ENCODE measurements around the gene DHX58.

DHX58 gene

DNA sequence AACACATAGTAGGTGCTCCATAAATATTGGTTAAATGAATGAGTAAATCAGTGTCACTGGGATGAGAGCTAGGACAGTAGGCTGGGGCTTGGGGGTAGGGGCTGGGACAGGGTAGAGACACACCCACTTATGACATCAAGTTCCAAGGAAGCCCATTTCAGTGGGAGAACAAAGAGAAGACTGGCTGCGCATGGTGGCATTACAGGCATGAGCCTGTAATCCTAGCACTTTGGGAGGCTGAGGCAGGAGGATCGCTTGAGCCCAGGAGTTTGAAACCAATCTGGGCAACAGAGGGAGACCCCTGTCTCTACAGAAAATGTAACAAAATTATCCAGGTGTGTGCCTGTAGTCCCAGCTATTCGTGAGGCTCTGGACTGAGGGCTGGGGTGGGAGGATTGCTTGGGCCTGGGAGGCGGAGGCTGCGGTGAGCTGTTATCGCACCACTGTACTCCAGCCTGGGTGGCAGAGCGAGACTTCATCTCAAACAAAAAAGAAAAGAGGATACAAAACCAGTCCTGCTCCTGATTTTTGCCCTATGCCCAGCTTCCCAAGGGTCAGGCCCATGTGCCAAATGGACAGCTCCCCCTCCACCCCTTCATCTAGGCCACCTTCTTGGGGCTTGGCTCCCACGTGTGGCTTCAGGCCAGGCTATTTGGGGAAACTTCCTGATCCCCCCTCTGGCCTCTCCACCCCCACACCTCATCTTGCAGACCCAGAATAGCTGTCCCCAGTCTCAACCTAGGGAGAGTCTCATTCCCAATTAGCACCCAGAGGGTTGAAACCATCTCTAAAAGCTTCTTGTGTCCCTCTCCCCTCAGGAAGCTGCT lies 21.3 kb downstream of the DHX58 start:
- no peak for FAIRE-seq

GRCh38 chr17:42088736-42089135 lies 23.8 kb downstream of the DHX58 start:
- DNase-seq (ENCODE audit: extremely low spot score, insufficient read length, low read depth) (no peak), FAIRE-seq (no peak)

More for the DNA sequence above, 21.3 kb downstream of the DHX58 start:
- no peak for DNase-seq (ENCODE audit: extremely low spot score, insufficient read length, low read depth)

GRCh38 chr17:42087736-42088705 lies 24.5 kb downstream of the DHX58 start:
- FAIRE-seq: no peak
- DNase-seq (ENCODE audit: extremely low spot score, insufficient read length, low read depth): no peak

GRCh38 chr17:42087042-42087701 lies 25.3 kb downstream of the DHX58 start:
- DNase-seq (ENCODE audit: extremely low spot score, insufficient read length, low read depth): no peak
- no peak for FAIRE-seq

DNA sequence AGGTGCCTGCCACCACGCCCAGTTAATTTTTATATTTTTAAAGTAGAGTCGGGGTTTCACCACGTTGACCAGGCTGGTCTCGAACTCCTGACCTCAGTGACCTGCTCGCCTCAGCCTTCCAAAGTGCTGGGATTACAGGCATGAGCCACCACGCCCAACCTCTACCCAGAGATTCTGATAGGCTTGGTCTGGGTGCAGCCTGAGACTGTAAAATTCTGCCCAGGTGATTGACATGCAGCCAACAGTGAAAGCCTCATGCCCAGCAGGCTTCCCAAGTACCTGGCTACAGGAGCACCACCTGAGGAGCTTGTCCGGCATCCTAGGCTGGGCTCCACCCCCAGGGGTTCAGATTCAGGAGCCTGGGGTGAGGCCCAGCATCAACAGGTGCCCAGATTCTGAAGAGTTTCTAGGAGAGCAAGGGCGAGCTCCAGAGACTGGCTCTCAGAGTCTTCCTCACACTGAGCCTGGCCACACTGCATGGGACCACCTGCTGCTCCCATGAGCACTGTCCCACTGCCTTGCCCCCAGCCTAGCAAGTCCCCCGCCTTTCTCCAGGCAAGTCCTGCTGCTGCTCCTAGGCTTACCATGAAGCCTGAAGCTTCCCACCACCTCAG lies 30.9 kb downstream of the DHX58 start:
- no peak for DNase-seq (ENCODE audit: extremely low spot score, insufficient read length, low read depth)
- FAIRE-seq: no peak

GRCh38 chr17:42079541-42079940 lies 33.0 kb downstream of the DHX58 start:
- no peak for DNase-seq (ENCODE audit: extremely low spot score, insufficient read length, low read depth)
- FAIRE-seq: no peak

DNA sequence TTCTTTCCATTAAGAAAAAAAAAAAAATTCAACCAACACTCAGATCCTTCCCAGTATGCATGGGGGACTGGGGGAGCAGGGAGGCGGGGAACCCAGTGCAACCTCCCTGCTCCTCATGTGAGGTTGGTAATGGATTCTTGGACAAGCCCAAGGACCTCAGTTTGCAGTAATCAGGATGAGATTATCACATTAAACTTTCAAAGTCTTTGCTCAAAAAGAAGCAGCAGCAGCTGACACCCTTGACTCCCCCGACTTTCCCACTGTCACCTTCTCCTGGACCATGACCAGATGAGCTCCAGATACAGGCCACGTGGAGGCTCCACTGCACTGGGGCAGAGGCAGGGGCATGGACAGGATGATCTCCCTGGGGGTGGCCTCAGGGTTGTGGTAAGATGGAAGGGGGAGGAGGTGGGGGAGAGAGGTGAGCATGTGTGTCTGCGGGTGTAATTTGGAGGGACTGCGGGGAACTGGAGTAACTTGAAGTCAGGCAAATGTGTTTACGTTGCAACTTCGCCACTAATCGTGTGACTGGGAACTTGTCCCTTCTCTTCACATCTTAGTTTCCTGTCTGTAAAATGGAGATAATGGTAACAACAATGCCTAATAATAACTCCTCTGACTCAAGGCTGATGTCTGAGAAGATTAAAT lies 34.0 kb downstream of the DHX58 start:
- DNase-seq (ENCODE audit: extremely low spot score, insufficient read length, low read depth) (no peak), FAIRE-seq (no peak)

DNA sequence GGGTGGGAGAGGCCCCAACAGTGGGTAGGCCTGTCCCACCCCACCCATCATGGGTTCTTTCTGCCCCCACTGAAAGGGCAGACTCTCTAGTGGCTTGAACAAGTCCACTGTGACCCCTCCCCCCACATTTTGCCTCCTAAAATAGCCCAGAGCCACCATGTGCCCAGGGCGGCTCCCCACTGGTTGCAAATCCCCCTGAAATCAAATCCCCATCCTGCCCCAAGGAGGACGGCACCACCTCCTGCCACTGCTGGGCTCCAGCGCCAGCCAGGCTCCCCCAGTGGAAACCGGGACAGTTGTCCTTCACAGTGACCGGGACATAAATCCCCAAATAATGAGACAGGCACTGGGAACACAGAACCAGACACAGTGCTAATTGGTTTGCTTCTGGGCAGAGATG lies 34.8 kb downstream of the DHX58 start:
- no peak for DNase-seq (ENCODE audit: extremely low spot score, insufficient read length, low read depth)
- no peak for FAIRE-seq

GRCh38 chr17:42076797-42077559 lies 35.5 kb downstream of the DHX58 start:
- no peak for FAIRE-seq
- no peak for DNase-seq (ENCODE audit: extremely low spot score, insufficient read length, low read depth)

GRCh38 chr17:42075789-42076188 lies 36.7 kb downstream of the DHX58 start:
- FAIRE-seq (no peak), DNase-seq (ENCODE audit: extremely low spot score, insufficient read length, low read depth) (no peak)

GRCh38 chr17:42072323-42073187 lies 40.0 kb downstream of the DHX58 start:
- DNase-seq (ENCODE audit: extremely low spot score, insufficient read length, low read depth): no peak
- no peak for FAIRE-seq

DNA sequence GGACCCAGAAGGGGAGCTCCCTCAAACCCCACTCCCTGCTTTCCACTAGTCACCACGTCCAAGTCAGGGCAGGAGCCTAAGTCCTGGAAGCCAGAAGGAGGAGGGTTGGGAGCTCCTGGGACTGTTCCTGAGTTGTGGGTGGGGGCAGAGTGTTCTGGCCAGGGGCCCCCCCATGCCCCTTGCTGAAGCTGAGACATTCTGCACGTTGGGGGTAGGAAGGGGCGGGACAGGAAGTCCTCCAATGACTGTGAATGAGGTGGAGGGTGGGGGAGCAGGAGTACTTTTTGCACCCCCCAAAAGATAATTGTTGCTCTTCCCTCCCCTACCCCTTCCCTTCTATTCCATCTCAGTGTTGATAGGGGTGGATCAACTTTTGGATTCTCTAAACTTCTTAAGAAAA lies 40.7 kb downstream of the DHX58 start:
- DNase-seq (ENCODE audit: extremely low spot score, insufficient read length, low read depth): no peak
- no peak for FAIRE-seq

- no peak for DNase-seq (ENCODE audit: extremely low spot score, insufficient read length, low read depth)
- FAIRE-seq: no peak
Measured at GRCh38 chr17:42068979-42069378, 43.5 kb downstream of the DHX58 start.

GRCh38 chr17:42067371-42068091 lies 45.0 kb downstream of the DHX58 start:
- DNase-seq (ENCODE audit: extremely low spot score, insufficient read length, low read depth) (peak; percentile 37), FAIRE-seq (peak; percentile 68)

DNA sequence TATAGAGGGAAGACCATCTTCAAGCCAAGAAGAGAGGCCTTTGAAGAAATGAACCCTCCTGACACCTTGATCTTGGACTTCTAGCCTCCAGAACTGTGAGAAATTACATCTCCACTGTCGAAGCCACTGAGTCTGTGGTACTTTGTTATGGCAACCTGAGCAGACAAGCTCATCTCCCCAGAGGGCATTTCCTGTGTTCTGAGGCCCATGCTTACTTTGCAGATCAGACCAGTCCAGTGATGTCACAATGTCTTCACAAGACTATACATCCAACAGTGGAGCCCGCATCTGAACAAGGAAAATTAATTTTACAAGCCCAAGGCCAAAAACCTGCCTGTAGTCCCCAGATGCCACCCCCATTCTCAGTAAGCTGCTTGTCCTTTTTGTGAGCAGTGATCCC lies 47.3 kb downstream of the DHX58 start:
- DNase-seq (ENCODE audit: extremely low spot score, insufficient read length, low read depth): no peak
- FAIRE-seq: no peak

DNA sequence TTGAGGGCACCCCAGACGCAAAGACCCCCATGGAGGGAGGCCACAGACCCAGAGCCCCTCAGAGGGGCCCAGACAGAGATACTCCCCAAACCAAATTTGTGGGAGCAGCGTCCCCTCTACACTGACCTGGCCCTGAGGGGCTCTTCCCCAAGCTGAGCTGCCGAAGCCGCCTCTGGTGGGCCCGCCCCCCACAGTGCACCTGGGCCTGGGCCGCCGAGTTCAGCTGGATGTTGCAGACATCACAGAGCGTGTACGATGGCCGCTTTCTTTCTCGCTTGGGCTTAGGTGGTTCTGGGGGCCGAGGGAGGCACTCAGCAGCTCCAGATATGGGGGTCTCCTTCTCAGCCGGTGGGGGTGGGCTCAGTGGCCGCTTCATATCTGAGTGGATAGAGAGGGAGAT lies 49.8 kb downstream of the DHX58 start:
- FAIRE-seq: no peak

More for the DNA sequence above, 49.8 kb downstream of the DHX58 start:
- no peak for DNase-seq (ENCODE audit: extremely low spot score, insufficient read length, low read depth)

All from GM18507 (cell line).